ENCODE results near the gene PRDM1. TPM values are rescaled to one million over a fixed set of nuclear protein-coding genes. Genes with fewer than 3 reads are reported as not detected.

PRDM1 gene
- total RNA-seq, 6 donors from 2014 or later: 6.2 to 32.2 (median 12.9) TPM

DNA sequence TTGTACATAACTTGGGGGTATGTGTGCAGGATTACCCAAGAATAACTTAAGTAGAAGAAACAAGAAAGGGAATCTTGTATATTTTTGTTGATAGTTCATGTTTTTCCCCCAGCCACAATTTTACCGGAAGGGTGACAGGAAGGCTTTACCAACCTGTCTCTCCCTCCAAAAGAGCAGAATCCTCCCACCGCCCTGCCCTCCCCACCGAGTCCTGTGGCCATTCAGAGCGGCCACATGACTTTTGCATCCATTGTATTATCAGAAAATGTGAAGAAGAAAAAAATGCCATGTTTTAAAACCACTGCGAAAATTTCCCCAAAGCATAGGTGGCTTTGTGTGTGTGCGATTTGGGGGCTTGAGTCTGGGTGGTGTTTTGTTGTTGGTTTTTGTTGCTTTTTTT lies 22.0 kb downstream of the PRDM1 start:
- Histone ChIP-seq H3K27ac (no peak overlapping the region), H3K36me3 (peaks cover 5 to 42% (median 23%) of the 10 kb centered on the region in 4 donors), H3K27me3 (no peaks in the 10 kb centered on the region), H3K4me3 (no peak overlapping the region), H3K9me3 (no peaks in the 10 kb centered on the region), H3K4me1 (peaks cover 5 to 26% (median 10%) of the 10 kb centered on the region in 4 donors)
- ATAC-seq (ENCODE audit: low FRiP score in 2 of 2): no peak
- TF ChIP-seq EP300 (IDR thresholded peaks at IDR 0.05) (no peak), POLR2A (IDR thresholded peaks at IDR 0.05) (no peak), POLR2AphosphoS5 (IDR thresholded peaks at IDR 0.05) (no peak)
- TF ChIP-seq, protein P1, sequence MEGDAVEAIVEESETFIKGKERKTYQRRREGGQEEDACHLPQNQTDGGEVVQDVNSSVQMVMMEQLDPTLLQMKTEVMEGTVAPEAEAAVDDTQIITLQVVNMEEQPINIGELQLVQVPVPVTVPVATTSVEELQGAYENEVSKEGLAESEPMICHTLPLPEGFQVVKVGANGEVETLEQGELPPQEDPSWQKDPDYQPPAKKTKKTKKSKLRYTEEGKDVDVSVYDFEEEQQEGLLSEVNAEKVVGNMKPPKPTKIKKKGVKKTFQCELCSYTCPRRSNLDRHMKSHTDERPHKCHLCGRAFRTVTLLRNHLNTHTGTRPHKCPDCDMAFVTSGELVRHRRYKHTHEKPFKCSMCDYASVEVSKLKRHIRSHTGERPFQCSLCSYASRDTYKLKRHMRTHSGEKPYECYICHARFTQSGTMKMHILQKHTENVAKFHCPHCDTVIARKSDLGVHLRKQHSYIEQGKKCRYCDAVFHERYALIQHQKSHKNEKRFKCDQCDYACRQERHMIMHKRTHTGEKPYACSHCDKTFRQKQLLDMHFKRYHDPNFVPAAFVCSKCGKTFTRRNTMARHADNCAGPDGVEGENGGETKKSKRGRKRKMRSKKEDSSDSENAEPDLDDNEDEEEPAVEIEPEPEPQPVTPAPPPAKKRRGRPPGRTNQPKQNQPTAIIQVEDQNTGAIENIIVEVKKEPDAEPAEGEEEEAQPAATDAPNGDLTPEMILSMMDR (IDR thresholded peaks at IDR 0.05): no peak
- 94 to 95% methylated on average over 6 of the region's 6 CpGs for WGBS, 2 donors
- DNase-seq: no peak

DNA sequence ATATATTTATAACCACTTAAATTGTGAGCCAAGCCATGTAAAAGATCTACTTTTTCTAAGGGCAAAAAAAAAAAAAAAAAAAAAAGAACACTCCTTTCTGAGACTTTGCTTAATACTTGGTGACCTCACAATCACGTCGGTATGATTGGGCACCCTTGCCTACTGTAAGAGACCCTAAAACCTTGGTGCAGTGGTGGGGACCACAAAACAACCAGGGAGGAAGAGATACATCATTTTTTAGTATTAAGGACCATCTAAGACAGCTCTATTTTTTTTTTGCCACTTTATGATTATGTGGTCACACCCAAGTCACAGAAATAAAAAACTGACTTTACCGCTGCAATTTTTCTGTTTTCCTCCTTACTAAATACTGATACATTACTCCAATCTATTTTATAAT lies 22.9 kb downstream of the PRDM1 start:
- Histone ChIP-seq H3K27ac (no peak overlapping the region), H3K4me3 (no peak overlapping the region), H3K4me1 (peaks cover 0 to 18% (median 7%) of the 10 kb centered on the region in 4 donors), H3K27me3 (no peaks in the 10 kb centered on the region), H3K9me3 (no peaks in the 10 kb centered on the region), H3K36me3 (peaks cover 5 to 42% (median 23%) of the 10 kb centered on the region in 4 donors)
- WGBS, 2 donors: 91 to 95% methylated on average over 3 of the region's 3 CpGs
- TF ChIP-seq EP300 (IDR thresholded peaks at IDR 0.05) (no peak), POLR2AphosphoS5 (IDR thresholded peaks at IDR 0.05) (no peak), POLR2A (IDR thresholded peaks at IDR 0.05) (no peak)
- TF ChIP-seq, protein P1 (IDR thresholded peaks at IDR 0.05): no peak
- ATAC-seq (ENCODE audit: low FRiP score in 2 of 2) (no peak), DNase-seq (no peak)

DNA sequence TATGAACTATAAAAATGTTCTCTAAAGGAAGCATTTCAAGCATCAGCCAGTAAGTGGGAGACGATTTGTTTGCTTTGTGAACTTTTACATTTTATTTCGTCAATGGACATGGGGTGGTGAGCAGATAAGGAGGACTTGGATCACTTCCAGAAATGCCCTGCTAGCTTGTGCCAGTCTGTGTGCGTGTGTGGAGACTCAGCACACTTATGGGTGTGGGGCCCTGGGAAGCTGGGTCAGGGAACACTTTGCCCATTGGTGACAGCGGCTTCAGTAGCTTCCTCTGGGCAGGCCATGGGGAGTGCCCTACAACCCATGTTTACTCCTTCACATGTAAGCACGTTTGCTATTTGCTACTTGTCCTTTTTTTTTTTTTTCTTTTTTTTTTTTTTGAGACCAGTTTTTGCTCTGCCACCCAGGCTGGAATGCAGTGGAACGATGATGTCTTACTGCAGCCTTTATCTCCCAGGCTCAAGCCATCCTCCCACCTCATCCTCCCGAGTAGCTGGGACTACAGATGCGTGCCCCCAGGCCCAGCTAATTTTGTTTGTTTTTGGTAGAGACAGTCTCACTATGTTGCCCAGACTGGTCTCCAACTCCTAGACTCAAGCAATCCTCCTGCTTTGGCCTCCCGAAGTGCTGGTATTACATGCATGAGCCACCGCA lies 24.2 kb downstream of the PRDM1 start:
- no peak overlapping the region for H3K27ac ChIP-seq
- TF ChIP-seq POLR2AphosphoS5 (IDR thresholded peaks at IDR 0.05) (peak in 1 of 2 donors; percentile 60), EP300 (IDR thresholded peaks at IDR 0.05) (peak in 1 of 4 donors; percentile 34)
- TF ChIP-seq, protein P1 (IDR thresholded peaks at IDR 0.05): no peak
- peak; percentile 47 to 78 for ATAC-seq (ENCODE audit: low FRiP score in 2 of 2)

DNA sequence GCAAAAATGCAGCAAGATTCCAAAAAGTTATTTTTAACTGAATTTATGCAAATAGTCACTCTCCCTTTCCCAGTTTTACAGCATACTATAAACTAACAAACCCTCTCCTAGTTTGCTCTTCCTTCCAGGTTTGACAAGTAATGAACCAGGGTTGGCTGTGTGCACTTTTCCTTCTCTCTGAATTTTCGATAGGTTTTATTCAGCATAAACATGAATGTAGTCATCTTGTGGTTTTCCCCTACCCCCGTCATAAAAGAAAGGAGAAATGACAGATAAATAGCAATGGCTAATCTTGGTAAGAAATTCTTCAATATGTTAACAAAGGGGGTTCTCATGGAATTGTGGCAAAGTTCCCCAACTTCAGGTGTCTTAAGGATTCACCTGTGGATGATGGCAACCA lies 26.3 kb downstream of the PRDM1 start:
- no peak for DNase-seq

More for the DNA sequence above, 24.2 kb downstream of the PRDM1 start:
- Histone ChIP-seq H3K36me3 (peaks cover 5 to 30% (median 18%) of the 10 kb centered on the region in 4 donors), H3K9me3 (no peaks in the 10 kb centered on the region), H3K4me1 (peaks cover 0 to 18% (median 7%) of the 10 kb centered on the region in 4 donors), H3K27me3 (no peaks in the 10 kb centered on the region), H3K4me3 (no peak overlapping the region)
- DNase-seq: no peak
- WGBS, 2 donors: 53 to 62% methylated on average over 9 to 10 of the region's 10 CpGs

More for the DNA sequence above, 26.3 kb downstream of the PRDM1 start:
- H3K27me3 ChIP-seq: no peaks in the 10 kb centered on the region
- WGBS, 2 donors: 50 to 58% methylated on average over 2 of the region's 2 CpGs
- H3K4me3 ChIP-seq: no peak overlapping the region
- TF ChIP-seq, protein P1 (IDR thresholded peaks at IDR 0.05): no peak
- TF ChIP-seq EP300 (IDR thresholded peaks at IDR 0.05) (no peak), POLR2AphosphoS5 (IDR thresholded peaks at IDR 0.05) (no peak), POLR2A (IDR thresholded peaks at IDR 0.05) (no peak)
- no peak for ATAC-seq (ENCODE audit: low FRiP score in 2 of 2)
- peaks cover 0 to 9% (median 3%) of the 10 kb centered on the region in 4 donors for H3K36me3 ChIP-seq
- no peaks in the 10 kb centered on the region for H3K9me3 ChIP-seq
- peaks cover 0 to 18% (median 7%) of the 10 kb centered on the region in 4 donors for H3K4me1 ChIP-seq
- H3K27ac ChIP-seq: no peak overlapping the region

All from upper lobe of left lung (tissue), 6 donors.